ENCODE measurements around the gene GPR82. TPM values are rescaled to one million over a fixed set of nuclear protein-coding genes. Genes with fewer than 3 reads are reported as not detected.
A peak's percentile ranks its signal among the peaks of the same experiment; 100 is the strongest.

The GPR82 gene
- total and polyA plus RNA-seq, 8 donors: 0.04 to 0.62 (median 0.24) TPM; not detected in 3

- no peak for TF ChIP-seq CTCF (IDR thresholded peaks at IDR 0.05)
- H3K27ac ChIP-seq: no peak overlapping the region
- no peaks in the 10 kb centered on the region for H3K36me3 ChIP-seq
- no peak overlapping the region for H3K4me3 ChIP-seq
- H3K4me1 ChIP-seq: no peaks in the 10 kb centered on the region
- 89 to 94% methylated on average over 3 of the region's 3 CpGs for WGBS, 2 donors
- no peaks in the 10 kb centered on the region for H3K9me3 ChIP-seq
- DNase-seq: no peak
- intact Hi-C loops (cut with DNase I): no loop called here
- FAIRE-seq: peak; percentile 32
- ATAC-seq: no peak
- peaks cover 0 to 10% (median 0%) of the 10 kb centered on the region in 4 donors for H3K27me3 ChIP-seq
Measured at GRCh38 chrX:41693024-41693423, 31.0 kb upstream of the GPR82 start.

GRCh38 chrX:41695426-41695825 is 28.6 kb upstream of the GPR82 start:
- WGBS, 2 donors: 83 to 93% methylated on average over 7 of the region's 7 CpGs
- DNase-seq: no peak
- intact Hi-C loops (cut with DNase I): no loop called here
- Histone ChIP-seq H3K4me3 (no peak overlapping the region), H3K9me3 (no peaks in the 10 kb centered on the region), H3K36me3 (no peaks in the 10 kb centered on the region), H3K27me3 (no peaks in the 10 kb centered on the region), H3K27ac (no peak overlapping the region), H3K4me1 (no peaks in the 10 kb centered on the region)
- no peak for ATAC-seq
- FAIRE-seq: no peak
- no peak for TF ChIP-seq CTCF (IDR thresholded peaks at IDR 0.05)

- Histone ChIP-seq H3K4me3 (no peak overlapping the region), H3K4me1 (no peaks in the 10 kb centered on the region), H3K27me3 (no peaks in the 10 kb centered on the region), H3K9me3 (no peaks in the 10 kb centered on the region), H3K36me3 (no peaks in the 10 kb centered on the region), H3K27ac (no peak overlapping the region)
- ATAC-seq (no peak), FAIRE-seq (no peak), DNase-seq (no peak)
- TF ChIP-seq CTCF (IDR thresholded peaks at IDR 0.05): no peak
- intact Hi-C loops (cut with DNase I): no loop called here
Measured at GRCh38 chrX:41703574-41704029, 20.4 kb upstream of the GPR82 start.

- FAIRE-seq (no peak), DNase-seq (no peak), ATAC-seq (no peak)
- H3K9me3 ChIP-seq: no peaks in the 10 kb centered on the region
- no peak overlapping the region for H3K27ac ChIP-seq
- no peak for TF ChIP-seq CTCF (IDR thresholded peaks at IDR 0.05)
- no peaks in the 10 kb centered on the region for H3K27me3 ChIP-seq
- no peaks in the 10 kb centered on the region for H3K4me1 ChIP-seq
- intact Hi-C loops (cut with DNase I): no loop called here
- H3K4me3 ChIP-seq: no peak overlapping the region
- H3K36me3 ChIP-seq: no peaks in the 10 kb centered on the region
- WGBS, 2 donors: 80 to 100% methylated on average over 1 of the region's 1 CpG
Measured at GRCh38 chrX:41705042-41705441, 18.9 kb upstream of the GPR82 start.

GRCh38 chrX:41705680-41706374 is 18.2 kb upstream of the GPR82 start:
- Histone ChIP-seq H3K4me1 (no peaks in the 10 kb centered on the region), H3K4me3 (no peak overlapping the region), H3K9me3 (no peaks in the 10 kb centered on the region), H3K27me3 (no peaks in the 10 kb centered on the region), H3K27ac (no peak overlapping the region), H3K36me3 (no peaks in the 10 kb centered on the region)
- FAIRE-seq: no peak
- no peak for TF ChIP-seq CTCF (IDR thresholded peaks at IDR 0.05)
- no peak for DNase-seq
- 69 to 85% methylated on average over 3 of the region's 3 CpGs for WGBS, 2 donors
- peak in 1 of 4 donors; percentile 59 for ATAC-seq
- intact Hi-C loops (cut with DNase I): no loop called here
